ENCODE measurements around the gene UCN.
"Not testable (repeated sequence)": the region's sequence is repeated elsewhere in the genome, so short reads cannot be mapped to it uniquely, and the experiment has no call there.

UCN gene

GRCh38 chr2:27305516-27305915, 2.7 kb downstream of the UCN start:
- Histone ChIP-seq H3K9me2 (replicated peaks; ENCODE audit: low read depth, low read length) (no peaks in the 10 kb centered on the region), H4K20me1 (ENCODE audit: insufficient read depth, low read length, poor library complexity, severe bottlenecking) (no peaks in the 10 kb centered on the region), H3K9ac (ENCODE audit: low read depth, low read length, poor library complexity, severe bottlenecking) (no peak overlapping the region), H2AFZ (ENCODE audit: low read length) (no peak overlapping the region), H3F3A (ENCODE audit: low read depth) (no peaks in the 10 kb centered on the region), H3K36me3 (ENCODE audit: insufficient read depth, low read length) (no peaks in the 10 kb centered on the region), H3K4me3 (ENCODE audit: low read length, poor library complexity, severe bottlenecking) (no peak overlapping the region), H3K4me2 (ENCODE audit: low read depth, low read length, poor library complexity, severe bottlenecking) (no peak overlapping the region), H3K27me3 (ENCODE audit: insufficient read depth, low read length, poor library complexity, severe bottlenecking) (no peaks in the 10 kb centered on the region), H3K9me3 (ENCODE audit: insufficient read depth, low read depth, low read length) (no peaks in the 10 kb centered on the region), H3K4me1 (ENCODE audit: insufficient read depth, low read length, poor library complexity, severe bottlenecking) (no peaks in the 10 kb centered on the region), H3K79me2 (ENCODE audit: insufficient read depth, low read length) (no peaks in the 10 kb centered on the region)
- TF ChIP-seq CTCF (conservative IDR thresholded peaks at IDR 0.05; ENCODE audit: low read length), result no peak
- TF ChIP-seq EZH2phosphoT487 (IDR thresholded peaks at IDR 0.05; ENCODE audit: borderline replicate concordance), result no peak

GRCh38 chr2:27304488-27305240, 3.6 kb downstream of the UCN start:
- no peak overlapping the region for H3K4me3 ChIP-seq (ENCODE audit: low read length, poor library complexity, severe bottlenecking)
- H3K36me3 ChIP-seq (ENCODE audit: insufficient read depth, low read length), result no peaks in the 10 kb centered on the region
- H3K79me2 ChIP-seq (ENCODE audit: insufficient read depth, low read length), result no peaks in the 10 kb centered on the region
- H3K4me1 ChIP-seq (ENCODE audit: insufficient read depth, low read length, poor library complexity, severe bottlenecking), result no peaks in the 10 kb centered on the region
- H4K20me1 ChIP-seq (ENCODE audit: insufficient read depth, low read length, poor library complexity, severe bottlenecking), result no peaks in the 10 kb centered on the region
- no peak overlapping the region for H3K4me2 ChIP-seq (ENCODE audit: low read depth, low read length, poor library complexity, severe bottlenecking)
- H3K27me3 ChIP-seq (ENCODE audit: insufficient read depth, low read length, poor library complexity, severe bottlenecking), result no peaks in the 10 kb centered on the region
- H3K9ac ChIP-seq (ENCODE audit: low read depth, low read length, poor library complexity, severe bottlenecking), result no peak overlapping the region
- no peaks in the 10 kb centered on the region for H3K9me2 ChIP-seq (replicated peaks; ENCODE audit: low read depth, low read length)
- no peaks in the 10 kb centered on the region for H3K9me3 ChIP-seq (ENCODE audit: insufficient read depth, low read depth, low read length)
- no peak overlapping the region for H2AFZ ChIP-seq (ENCODE audit: low read length)
- no peak for TF ChIP-seq EZH2phosphoT487 (IDR thresholded peaks at IDR 0.05; ENCODE audit: borderline replicate concordance)
- no peak for TF ChIP-seq CTCF (conservative IDR thresholded peaks at IDR 0.05; ENCODE audit: low read length)
- H3F3A ChIP-seq (ENCODE audit: low read depth), result no peaks in the 10 kb centered on the region

- Histone ChIP-seq H2AFZ (ENCODE audit: low read length) (peak overlapping the region; percentile 99), H3K4me3 (ENCODE audit: low read length, poor library complexity, severe bottlenecking) (peak overlapping the region; percentile 61)
Measured at GRCh38 chr2:27303093-27304025, 4.9 kb downstream of the UCN start.

GRCh38 chr2:27300606-27301005, 7.6 kb downstream of the UCN start:
- H3F3A ChIP-seq (ENCODE audit: low read depth), result not testable (repeated sequence)

More at GRCh38 chr2:27303093-27304025, 4.9 kb downstream of the UCN start:
- TF ChIP-seq EZH2phosphoT487 (IDR thresholded peaks at IDR 0.05; ENCODE audit: borderline replicate concordance), result no peak
- peak; percentile 82 for TF ChIP-seq CTCF (conservative IDR thresholded peaks at IDR 0.05; ENCODE audit: low read length)
- peak overlapping the region; percentile 52 for H3K9ac ChIP-seq (ENCODE audit: low read depth, low read length, poor library complexity, severe bottlenecking)
- H3F3A ChIP-seq (ENCODE audit: low read depth), result no peaks in the 10 kb centered on the region
- H3K9me3 ChIP-seq (ENCODE audit: insufficient read depth, low read depth, low read length), result no peaks in the 10 kb centered on the region
- no peaks in the 10 kb centered on the region for H3K36me3 ChIP-seq (ENCODE audit: insufficient read depth, low read length)
- no peaks in the 10 kb centered on the region for H3K79me2 ChIP-seq (ENCODE audit: insufficient read depth, low read length)
- H4K20me1 ChIP-seq (ENCODE audit: insufficient read depth, low read length, poor library complexity, severe bottlenecking), result no peaks in the 10 kb centered on the region
- no peaks in the 10 kb centered on the region for H3K4me1 ChIP-seq (ENCODE audit: insufficient read depth, low read length, poor library complexity, severe bottlenecking)
- H3K9me2 ChIP-seq (replicated peaks; ENCODE audit: low read depth, low read length), result no peaks in the 10 kb centered on the region
- no peaks in the 10 kb centered on the region for H3K27me3 ChIP-seq (ENCODE audit: insufficient read depth, low read length, poor library complexity, severe bottlenecking)
- H3K4me2 ChIP-seq (ENCODE audit: low read depth, low read length, poor library complexity, severe bottlenecking), result peak overlapping the region; percentile 73

More at GRCh38 chr2:27300606-27301005, 7.6 kb downstream of the UCN start:
- H2AFZ ChIP-seq (ENCODE audit: low read length); H3K9me3 ChIP-seq (ENCODE audit: insufficient read depth, low read depth, low read length); H3K9me2 ChIP-seq (replicated peaks; ENCODE audit: low read depth, low read length); H3K27me3 ChIP-seq (ENCODE audit: insufficient read depth, low read length, poor library complexity, severe bottlenecking); H3K4me2 ChIP-seq (ENCODE audit: low read depth, low read length, poor library complexity, severe bottlenecking); H3K79me2 ChIP-seq (ENCODE audit: insufficient read depth, low read length); H3K9ac ChIP-seq (ENCODE audit: low read depth, low read length, poor library complexity, severe bottlenecking); H3K4me3 ChIP-seq (ENCODE audit: low read length, poor library complexity, severe bottlenecking); H4K20me1 ChIP-seq (ENCODE audit: insufficient read depth, low read length, poor library complexity, severe bottlenecking); H3K36me3 ChIP-seq (ENCODE audit: insufficient read depth, low read length); H3K4me1 ChIP-seq (ENCODE audit: insufficient read depth, low read length, poor library complexity, severe bottlenecking): not testable (repeated sequence)
